SKM-1 (cell line): ENCODE results near the gene OTOGL.
"Not testable (repeated sequence)": the region's sequence is repeated elsewhere in the genome, so short reads cannot be mapped to it uniquely, and the experiment has no call there.

ENCODE experiments used
- DNase-seq: peaks from one replicate; lab custom pipeline; 2025; ENCODE audit not compliant: unreplicated experiment; lab: John Stamatoyannopoulos, UW

The OTOGL gene

GRCh38 chr12:80217011-80217535, 117.7 kb downstream of the OTOGL start:
- DNase-seq: no peak

GRCh38 chr12:80218925-80219324, 119.6 kb downstream of the OTOGL start:
- not testable (repeated sequence) for DNase-seq

GRCh38 chr12:80219345-80219744, 120.0 kb downstream of the OTOGL start:
- DNase-seq: no peak

DNA sequence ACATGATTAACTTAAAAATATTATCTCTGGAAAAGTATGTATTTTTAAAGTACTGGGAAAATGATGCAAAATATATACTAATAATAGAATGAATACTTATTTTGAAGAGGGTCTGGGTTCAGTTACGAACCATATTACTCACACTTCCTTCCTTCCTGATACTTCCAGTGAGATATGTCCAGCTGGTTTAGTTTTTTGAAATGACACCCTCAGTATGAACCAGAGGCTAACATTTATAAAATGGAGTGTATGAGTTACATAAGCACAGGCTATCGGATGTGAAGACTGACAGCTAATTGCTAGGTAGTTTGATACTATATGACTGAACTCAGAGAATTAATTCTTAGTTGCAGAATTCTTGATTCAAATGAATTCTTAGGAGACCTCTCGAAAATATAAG, 122.9 kb downstream of the OTOGL start:
- no peak for DNase-seq

DNA sequence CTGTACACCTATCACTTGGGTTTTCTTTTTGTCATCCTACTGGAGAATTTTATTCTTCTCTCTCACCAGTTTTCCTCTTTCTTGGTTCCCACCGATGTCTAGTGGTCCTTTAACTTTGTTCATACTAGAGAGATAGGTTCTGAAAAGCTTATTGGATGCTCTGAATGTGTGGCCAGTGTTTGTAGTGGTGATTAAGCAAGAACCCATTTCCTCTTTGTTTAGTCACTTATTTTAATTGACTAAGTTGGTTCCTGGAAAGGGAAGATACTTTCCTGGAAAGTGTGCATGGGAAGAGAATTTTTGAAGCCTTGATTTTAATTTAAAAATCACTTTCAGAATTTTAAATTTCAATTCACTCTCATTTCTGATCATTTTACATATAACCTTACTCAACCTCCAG, 127.2 kb downstream of the OTOGL start:
- DNase-seq: no peak

GRCh38 chr12:80227904-80228303, 128.6 kb downstream of the OTOGL start:
- DNase-seq: not testable (repeated sequence)

DNA sequence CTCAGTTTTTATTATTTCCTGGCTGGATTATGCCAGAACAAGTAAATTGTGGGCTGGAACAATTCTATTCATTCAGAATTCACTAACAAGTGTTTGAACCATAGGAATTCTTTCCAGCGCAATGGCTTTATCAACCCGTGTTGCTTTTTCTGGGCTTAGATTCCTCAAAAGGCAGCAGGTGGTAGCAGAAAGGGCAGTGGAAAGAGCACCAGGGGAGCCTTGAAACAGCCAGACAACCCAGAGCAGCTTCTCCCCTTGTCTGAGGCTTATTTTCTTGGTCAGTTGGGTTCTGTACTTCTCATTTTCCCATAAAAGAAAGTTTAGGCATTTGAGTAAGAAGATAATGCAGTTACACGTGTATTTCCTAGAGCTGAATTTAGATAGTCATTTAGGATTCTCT, 130.7 kb downstream of the OTOGL start:
- DNase-seq: no peak

- DNase-seq: no peak
Measured at GRCh38 chr12:80232837-80233236, 133.5 kb downstream of the OTOGL start.

DNA sequence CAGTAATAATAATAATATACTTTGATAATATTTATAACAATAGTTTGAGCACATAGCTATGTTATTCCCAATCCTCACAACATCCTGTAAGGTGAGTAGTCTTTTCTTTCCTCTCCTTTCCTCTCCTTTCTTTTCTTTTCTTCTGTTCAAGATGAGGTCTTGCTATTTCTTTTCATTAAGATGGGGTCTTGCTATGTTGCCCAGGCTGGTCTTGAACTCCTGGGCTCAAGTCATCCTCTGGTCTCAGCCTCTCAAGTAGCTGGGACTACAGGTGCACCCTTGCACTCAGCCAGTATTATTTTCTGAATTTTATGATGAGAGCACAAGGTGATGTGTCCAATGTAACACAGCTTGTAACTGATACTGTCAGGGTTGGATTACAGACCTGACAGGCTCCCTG, 134.6 kb downstream of the OTOGL start:
- DNase-seq: no peak

DNA sequence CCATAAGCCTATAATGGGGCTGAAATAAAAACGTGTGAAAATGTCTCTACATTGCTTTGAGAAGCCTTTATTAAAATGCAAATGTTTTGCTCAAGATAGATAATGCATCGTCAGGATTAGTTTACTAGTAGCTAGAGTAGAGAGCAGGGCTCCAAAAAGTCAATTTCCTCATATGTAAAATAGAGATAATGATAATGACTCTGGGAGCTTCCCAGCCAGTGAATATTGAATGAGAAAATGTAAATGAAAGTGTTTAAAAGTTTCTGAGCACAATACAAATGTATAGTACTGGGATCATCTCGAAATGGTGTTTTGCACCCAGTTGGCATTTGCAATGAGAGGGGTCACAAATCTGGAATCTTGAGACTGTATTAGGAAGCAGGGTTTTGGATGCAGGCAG, 135.3 kb downstream of the OTOGL start:
- no peak for DNase-seq

- no peak for DNase-seq
Measured at GRCh38 chr12:80235944-80236343, 136.6 kb downstream of the OTOGL start.

- no peak for DNase-seq
Measured at GRCh38 chr12:80239867-80240266, 140.5 kb downstream of the OTOGL start.

DNA sequence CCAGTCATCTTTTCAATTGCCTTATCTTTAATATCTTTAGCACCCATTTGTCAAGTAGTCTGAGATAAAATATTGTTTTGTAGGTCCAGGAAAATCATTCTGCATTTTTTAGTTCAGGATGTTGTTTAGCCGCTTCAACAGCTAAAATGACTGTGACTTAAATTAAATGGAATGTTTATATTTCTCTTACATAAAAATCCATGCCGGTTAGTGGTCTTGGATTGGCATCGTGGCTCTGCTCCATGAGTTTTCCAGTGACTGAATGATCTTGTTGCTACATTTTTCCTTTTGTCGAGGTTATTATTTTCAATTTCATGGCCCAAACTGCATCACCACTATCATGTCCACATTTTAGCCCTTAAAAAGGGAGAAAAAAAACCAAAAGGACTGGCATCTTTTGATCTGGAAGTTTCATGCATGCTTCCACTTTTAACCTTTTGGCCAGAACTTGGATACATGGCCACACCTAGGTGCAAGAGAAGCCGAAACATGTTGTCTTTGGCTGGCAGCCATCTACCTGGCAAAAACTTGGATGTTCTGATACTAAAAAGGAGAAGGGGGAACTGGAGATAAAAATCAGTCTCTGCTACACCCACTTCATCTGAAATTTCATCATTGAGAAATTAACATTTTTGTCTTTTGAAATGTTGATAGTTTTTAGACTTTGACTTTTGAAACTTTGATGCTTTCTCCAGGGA, 142.4 kb downstream of the OTOGL start:
- no peak for DNase-seq

DNA sequence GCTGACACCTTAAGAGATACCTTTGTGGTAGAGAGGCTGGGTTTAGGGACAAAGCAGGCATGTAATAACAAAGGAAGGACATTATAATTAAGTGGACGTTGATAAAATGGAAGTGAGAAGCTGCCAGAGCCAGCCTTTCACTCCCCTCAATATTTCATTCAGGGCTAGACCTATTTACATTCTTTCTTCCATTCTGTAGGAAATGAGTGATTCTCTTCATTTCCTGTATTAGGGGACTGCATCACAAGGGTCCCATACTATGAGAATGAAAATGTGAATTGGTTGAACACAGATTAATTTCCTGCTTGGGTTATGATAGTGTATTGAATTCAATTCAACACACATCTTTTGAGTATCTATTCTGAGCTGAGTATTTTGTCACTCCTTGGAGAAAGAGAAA, 143.0 kb downstream of the OTOGL start:
- DNase-seq: no peak

DNA sequence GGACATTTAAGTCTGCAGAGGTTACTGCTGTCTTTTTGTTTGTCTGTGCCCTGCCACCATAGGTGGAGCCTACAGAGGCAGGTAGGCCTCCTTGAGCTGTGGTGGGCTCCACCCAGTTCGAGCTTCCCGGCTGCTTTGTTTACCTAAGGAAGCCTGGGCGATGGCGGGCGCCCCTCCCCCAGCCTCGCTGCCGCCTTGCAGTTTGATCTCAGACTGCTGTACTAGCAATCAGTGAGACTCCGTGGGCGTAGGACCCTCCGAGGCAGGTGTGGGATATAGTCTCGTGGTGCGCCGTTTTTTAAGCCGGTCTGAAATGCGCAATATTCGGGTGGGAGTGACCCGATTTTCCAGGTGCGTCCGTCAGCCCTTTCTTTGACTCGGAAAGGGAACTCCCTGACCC, 150.2 kb downstream of the OTOGL start:
- not testable (repeated sequence) for DNase-seq

GRCh38 chr12:80257920-80258319, 158.6 kb downstream of the OTOGL start:
- no peak for DNase-seq

DNA sequence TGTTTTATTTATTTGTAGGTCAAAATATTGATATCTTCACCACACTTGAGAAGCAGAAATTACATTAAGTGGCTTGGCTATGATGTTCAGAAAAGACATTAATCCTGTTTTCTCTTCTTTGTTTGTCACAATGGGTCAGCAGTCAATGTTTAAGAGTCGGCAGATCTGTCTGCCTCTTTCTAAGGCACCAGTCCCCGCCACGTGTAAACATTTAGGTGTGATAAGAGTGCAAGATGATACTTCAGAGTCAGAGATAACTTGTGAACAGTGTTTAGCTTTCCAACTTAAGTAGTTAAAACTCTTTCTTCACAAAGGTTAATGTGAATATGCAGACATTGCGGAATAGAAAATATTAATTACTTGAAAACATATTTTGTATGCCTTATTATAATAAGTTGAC, 160.9 kb downstream of the OTOGL start:
- DNase-seq: no peak

DNA sequence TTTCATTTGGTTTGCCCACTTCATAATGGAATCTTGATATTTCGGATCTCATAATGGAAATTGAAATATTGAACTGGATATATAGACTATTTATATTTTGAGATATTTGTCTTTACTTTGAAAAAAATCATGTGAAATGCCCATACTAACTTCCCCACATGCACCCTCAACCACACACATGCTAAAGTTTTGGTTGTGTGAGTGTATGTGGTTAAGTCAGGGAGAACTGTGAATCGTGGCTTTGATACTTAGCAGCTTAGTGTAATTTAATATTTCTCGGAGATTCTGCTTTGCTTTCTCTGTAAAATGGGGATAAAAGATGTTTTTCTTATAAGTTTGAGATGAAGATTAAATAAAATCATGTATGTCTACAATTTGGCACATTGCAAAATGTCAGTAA, 162.1 kb downstream of the OTOGL start:
- no peak for DNase-seq

- DNase-seq: no peak
Measured at GRCh38 chr12:80262346-80262745, 163.0 kb downstream of the OTOGL start.

GRCh38 chr12:80262771-80263170, 163.4 kb downstream of the OTOGL start:
- no peak for DNase-seq

GRCh38 chr12:80264386-80264785, 165.0 kb downstream of the OTOGL start:
- no peak for DNase-seq

DNA sequence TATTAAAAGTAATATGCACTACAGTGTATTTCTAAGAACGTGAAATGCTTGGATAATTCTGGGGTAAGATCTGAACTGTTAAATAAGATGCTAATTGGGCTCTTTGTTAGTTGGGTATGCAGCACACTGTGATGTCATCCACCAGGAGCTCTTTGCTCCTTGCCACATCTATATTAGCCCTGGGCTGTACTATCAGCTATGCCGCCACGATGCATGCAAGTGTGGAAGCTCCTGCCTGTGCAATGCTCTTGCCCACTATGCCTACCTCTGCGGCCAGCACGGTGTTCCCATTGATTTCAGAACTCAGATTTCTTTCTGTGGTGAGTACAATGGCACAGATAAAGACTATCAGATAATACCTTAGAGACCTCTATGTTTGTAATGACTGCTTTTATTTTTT, 165.6 kb downstream of the OTOGL start:
- DNase-seq: no peak
